GM21619 (cell line): ENCODE results near the gene CCDC57.
"Not testable (repeated sequence)": the region's sequence is repeated elsewhere in the genome, so short reads cannot be mapped to it uniquely, and the experiment has no call there.

Source experiments
- ATAC-seq: cut with Tn5 transposase; IDR thresholded peaks from one replicate; pipeline ENCODE4 v1.9.1; 2021; ENCODE audit not compliant: unreplicated experiment

Gene CCDC57

GRCh38 chr17:82157046-82158035, 55.3 kb downstream of the CCDC57 start:
- ATAC-seq = no peak

GRCh38 chr17:82156284-82156925, 56.2 kb downstream of the CCDC57 start:
- ATAC-seq = no peak

DNA sequence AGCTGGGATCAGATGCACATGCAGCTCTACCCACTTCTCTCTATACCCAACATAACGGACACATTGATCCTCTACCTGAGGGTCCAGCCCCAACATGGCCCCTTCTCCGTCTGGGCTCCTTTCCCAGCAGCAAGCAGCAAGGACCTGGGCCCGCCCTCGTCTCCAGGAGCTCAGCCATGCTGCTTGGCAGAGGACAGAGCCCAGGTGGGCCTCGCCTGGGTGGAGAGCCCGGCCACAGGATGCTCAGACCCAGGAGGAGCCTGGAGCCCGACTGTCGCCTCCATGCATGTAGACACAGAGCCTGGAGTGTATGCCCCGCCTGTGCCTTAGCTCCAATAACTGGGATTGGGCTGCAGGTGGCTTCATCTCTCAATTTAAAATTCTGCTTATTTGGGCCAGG, 57.0 kb downstream of the CCDC57 start:
- no peak for ATAC-seq

DNA sequence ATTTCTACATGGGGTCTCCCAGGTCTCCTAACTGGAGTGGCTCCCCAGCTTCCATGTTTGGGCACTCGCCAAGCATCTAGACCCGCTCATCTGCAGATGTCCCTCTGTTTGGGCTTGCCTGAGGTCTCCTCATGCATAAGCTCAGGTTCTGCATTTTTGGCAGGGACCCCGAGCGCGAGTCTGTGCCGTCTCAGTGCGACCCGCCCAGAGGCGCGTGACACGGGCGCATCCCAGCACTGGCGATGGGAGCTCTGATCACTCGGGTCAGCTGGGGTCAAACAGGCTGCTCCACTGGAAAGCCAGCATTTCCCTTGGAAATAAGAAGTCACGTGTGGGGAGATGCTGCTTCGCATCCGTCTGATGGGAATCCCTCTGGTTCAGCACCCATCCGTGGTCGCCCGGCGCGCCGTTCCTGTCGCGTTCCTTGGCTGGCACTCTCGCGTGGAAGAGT, 57.7 kb downstream of the CCDC57 start:
- ATAC-seq = no peak

DNA sequence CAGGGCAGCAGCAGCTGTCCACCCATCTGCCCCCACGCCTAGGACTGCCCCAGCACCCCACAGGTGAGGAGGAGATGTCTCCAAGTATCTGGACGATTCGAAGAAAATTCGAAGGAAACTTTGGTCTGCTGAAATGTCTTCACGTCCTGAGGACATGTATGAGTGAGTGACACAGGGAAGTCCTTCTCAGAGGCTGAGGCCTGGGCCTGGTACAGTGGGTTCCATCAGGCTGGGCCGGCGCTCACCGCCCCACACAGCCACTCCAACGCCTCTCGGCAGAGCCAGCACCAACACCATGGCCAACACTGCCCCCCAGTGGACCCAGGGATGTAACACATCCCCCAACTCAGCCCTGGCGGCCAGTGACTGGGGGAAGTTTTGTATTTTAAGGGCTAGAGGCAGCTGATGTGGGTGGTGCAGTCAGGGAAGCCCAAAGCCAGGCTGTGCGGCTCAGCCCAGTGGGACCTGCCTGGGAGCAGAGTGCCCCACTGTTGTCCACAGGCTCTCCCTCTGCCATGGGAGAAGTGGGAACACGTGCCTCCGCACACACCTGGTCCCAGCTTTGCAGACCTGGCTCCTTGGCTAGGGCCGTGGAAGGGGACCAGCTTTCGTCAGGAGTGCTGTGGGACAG, 58.8 kb downstream of the CCDC57 start:
- ATAC-seq = peak; percentile 54

GRCh38 chr17:82153295-82153691, 59.3 kb downstream of the CCDC57 start:
- ATAC-seq = no peak

- no peak for ATAC-seq
Measured at GRCh38 chr17:82152556-82153294, 59.9 kb downstream of the CCDC57 start.

DNA sequence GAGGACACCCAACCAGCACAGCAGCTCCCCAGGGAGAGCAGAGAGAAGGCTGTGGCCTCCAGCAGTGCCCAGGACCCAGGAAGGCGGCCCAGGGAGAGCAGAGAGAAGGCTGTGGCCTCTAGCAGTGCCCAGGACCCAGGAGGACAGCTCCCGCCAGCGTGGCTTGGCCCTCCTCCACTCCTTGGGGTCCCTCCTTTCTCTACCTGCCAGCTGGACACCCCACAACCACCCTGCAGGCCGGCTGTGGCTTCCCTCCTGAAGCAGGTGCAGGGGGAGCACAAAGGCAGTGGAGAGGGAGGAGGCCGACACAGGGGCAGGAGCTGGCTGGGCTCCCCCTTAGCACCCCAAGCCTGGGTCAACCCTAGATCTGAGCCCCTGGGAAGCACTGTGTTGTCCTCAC, 60.5 kb downstream of the CCDC57 start:
- ATAC-seq = no peak

DNA sequence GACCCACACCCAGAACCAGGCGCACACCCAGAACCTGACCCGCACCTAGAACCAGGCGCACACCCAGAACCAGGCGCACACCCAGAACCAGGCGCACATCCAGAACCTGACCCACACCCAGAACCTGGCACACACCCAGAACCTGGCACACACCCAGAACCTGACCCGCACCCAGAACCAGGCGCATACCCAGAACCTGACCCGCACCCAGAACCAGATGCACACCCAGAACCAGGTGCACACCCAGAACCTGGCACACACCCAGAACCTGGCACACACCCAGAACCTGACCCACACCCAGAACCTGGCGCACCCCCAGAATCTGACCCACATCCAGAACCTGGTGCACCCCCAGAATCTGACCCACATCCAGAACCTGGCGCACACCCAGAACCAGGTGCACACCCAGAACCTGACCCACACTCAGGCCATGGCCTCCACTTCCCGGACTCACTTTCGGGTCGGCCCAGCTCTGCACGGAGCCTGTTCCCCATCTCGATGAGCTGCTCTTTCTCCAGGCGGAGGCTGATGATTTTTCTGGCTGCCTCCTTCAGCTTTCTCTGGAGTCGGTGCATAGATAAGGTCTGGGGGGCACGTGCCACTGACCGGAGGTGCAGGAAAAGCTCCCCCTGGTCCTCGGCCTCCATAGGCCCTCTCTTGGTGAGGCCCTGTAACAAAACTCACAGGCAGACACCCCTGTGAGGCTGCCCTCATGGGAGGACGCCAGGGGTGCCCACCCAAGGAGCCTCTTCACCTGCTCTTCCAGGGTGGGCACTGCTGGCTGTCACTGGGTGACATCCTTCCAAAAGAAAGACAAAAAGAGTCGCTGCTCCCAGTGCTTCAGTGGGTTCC, 61.3 kb downstream of the CCDC57 start:
- ATAC-seq = no peak

- no peak for ATAC-seq
Measured at GRCh38 chr17:82149401-82150099, 63.1 kb downstream of the CCDC57 start.

DNA sequence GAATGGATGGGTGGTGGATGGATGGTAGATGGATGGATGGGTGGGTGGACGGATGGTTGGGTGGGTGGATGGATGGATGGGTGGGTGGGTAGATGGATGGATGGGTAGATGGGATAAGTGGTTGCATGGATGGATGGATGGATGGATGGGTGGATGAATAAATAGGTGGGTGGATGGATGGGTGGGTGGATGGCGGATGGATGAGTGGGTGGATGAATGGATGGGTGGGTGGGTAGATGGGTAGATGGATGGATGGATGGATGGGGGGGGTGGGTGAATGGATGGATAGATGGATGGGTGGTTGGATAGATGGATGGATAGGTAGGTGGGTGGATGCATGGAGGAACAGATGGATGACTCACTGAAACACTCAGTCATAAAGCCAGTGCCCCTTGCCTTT, 63.6 kb downstream of the CCDC57 start:
- ATAC-seq = no peak

DNA sequence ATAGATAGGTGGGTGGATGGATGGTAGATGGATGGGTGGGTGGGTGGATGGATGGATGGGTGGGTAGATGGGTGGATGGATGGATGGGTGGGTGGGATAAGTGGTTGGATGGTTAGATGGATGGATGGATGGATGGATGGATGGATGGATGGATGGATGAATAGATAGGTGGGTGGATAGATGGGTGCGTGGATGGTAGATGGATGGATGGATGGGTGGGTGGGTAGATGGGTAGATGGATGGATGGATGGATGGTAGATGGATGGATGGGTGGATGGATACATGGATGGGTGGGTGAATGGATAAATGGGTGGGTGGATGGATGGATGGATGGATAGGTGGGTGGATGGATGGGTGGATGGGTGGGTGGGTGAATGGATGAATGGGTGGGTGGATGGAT, 64.6 kb downstream of the CCDC57 start:
- no peak for ATAC-seq

- ATAC-seq = no peak
Measured at GRCh38 chr17:82146663-82147654, 65.7 kb downstream of the CCDC57 start.

GRCh38 chr17:82145550-82146155, 67.0 kb downstream of the CCDC57 start:
- ATAC-seq = no peak

- ATAC-seq = no peak
Measured at GRCh38 chr17:82143333-82143732, 69.3 kb downstream of the CCDC57 start.

- ATAC-seq = not testable (repeated sequence)
Measured at GRCh38 chr17:82139961-82140360, 72.7 kb downstream of the CCDC57 start.

DNA sequence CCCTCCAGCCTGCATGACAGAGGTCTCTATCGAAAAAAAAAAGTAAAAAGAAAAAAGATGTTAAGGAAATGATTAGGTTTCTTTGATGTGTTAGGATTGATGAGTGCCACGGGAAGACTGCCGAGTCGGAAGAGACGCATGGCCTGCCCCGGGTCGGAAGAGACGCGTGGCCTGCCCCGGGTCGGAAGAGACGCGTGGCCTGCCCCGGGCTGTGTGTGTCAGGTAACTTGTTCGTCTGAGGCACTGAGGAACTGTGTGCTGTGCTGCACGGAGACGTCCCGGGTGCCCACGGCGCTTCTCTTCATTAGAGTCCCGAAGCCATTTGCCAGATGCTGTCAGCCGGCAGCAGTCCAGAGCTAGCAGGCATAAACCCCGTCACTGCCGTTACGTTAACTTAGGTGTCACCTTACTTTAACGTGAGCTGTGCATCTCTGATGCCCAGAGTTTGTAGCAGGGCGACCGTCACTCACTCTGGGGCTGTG, 74.1 kb downstream of the CCDC57 start:
- no peak for ATAC-seq

DNA sequence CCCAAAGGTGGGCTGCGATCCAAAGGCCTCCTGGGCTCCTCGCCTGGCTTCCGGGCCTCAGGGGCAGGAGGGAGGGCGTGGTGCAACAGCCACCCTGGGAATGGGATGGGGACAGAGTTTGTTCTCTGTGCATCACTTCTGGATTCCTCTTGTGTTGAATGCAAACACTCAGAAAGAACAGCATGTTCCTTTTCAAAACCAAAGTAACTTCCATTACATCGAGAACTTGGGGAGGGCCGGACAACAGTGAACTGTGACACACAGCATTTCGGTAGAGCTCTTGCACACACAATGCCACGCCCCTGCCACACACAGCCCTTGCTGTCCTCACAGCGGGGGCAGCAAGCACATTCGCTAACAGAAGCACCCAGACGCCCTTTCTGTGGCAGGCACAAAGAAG, 78.5 kb downstream of the CCDC57 start:
- no peak for ATAC-seq
